Fibroblast of pulmonary artery (primary cell): ENCODE measurements around the gene NUSAP1.
"Not testable (repeated sequence)": the region's sequence is repeated elsewhere in the genome, so short reads cannot be mapped to it uniquely, and the experiment has no call there.

Experiments used
- DNase-seq: peaks from one replicate; pipeline ENCODE4 v3.0.0-alpha.2; 2010; ENCODE audit warnings: low read depth
- H3K4me3 ChIP-seq: replicated peaks from 2 replicates; pipeline ENCODE4 v1.5.1; 2011; ENCODE audit warnings: low read depth, mild to moderate bottlenecking, control low read depth, low read length, moderate library complexity
- TF ChIP-seq, protein P1 (sequence below): IDR thresholded peaks from 2 replicates; pipeline ENCODE4 v1.5.1; 2011; ENCODE audit warnings: mild to moderate bottlenecking, control low read depth, low read length, inconsistent platforms; ENCODE audit errors: missing control alignments

Gene NUSAP1

DNA sequence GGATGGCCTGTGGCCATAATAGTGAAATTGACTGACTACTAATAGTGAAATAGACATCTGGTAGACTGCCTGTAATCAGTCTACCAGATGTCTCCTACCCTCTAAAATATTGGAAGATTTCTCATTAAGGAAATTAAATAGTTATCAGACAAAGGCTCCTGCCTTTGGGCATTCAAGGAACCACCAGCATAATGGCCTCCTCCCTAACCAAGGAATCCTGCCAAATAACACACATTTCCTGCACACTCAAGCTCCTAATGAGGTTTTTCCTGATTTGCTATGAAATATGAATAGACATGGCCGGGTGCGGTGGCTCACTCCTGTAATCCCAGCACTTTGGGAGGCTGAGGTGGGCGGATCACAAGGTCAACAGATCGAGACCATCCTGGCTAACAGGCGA, 14.6 kb downstream of the NUSAP1 start:
- TF ChIP-seq, protein P1, sequence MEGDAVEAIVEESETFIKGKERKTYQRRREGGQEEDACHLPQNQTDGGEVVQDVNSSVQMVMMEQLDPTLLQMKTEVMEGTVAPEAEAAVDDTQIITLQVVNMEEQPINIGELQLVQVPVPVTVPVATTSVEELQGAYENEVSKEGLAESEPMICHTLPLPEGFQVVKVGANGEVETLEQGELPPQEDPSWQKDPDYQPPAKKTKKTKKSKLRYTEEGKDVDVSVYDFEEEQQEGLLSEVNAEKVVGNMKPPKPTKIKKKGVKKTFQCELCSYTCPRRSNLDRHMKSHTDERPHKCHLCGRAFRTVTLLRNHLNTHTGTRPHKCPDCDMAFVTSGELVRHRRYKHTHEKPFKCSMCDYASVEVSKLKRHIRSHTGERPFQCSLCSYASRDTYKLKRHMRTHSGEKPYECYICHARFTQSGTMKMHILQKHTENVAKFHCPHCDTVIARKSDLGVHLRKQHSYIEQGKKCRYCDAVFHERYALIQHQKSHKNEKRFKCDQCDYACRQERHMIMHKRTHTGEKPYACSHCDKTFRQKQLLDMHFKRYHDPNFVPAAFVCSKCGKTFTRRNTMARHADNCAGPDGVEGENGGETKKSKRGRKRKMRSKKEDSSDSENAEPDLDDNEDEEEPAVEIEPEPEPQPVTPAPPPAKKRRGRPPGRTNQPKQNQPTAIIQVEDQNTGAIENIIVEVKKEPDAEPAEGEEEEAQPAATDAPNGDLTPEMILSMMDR = no peak
- DNase-seq = no peak
- no peak overlapping the region for H3K4me3 ChIP-seq

DNA sequence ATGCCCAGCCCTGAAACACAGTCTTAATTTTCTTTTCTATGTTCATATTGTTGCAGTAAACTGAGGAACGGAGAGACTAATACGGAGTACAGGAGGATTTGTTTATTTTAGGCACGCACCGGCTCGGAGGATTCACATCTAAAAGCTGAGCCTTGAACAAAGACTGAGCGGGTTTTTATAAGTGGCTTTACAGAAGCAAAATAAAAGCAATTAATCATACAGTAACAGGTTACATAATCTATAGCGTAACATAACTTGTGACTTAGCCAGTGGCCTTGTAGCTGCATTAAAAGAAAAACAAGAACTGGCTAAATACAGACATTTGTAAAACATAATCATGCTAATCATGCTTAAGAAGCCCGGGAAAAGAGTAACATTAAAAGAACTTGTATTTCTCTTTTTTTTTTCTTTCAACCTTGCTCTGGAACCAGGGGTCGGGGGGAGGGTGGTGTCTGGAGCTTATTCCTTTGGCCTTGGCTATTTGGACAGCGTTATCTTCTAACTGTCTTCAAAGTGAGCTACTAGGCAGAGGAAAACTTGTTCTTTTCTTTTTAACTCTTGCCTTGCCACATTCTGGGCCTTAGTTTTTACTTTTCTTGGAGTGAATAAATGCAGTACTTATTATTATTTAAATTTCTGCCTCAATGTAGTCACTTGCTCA, 17.5 kb downstream of the NUSAP1 start:
- no peak for DNase-seq
- TF ChIP-seq, protein P1 = no peak
- H3K4me3 ChIP-seq = no peak overlapping the region

DNA sequence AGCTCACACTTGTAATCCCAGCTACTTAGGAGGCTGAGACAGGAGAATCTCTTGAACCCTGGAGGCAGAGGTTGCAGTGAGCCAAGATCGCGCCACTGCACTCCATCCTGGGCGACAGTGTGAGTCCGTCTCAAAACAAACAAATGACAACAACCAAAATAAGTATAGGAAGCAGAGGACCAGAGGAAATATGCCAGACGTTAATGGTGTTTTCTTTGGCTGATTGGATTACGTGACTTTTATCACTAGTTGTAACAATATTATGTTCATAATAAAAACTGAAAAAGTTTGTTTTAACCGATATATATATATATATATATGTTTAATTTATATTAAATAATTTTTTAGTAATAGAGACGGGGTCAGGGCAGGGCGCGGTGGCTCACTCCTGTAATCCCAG, 21.7 kb downstream of the NUSAP1 start:
- TF ChIP-seq, protein P1 = no peak
- no peak for DNase-seq
- H3K4me3 ChIP-seq = no peak overlapping the region

DNA sequence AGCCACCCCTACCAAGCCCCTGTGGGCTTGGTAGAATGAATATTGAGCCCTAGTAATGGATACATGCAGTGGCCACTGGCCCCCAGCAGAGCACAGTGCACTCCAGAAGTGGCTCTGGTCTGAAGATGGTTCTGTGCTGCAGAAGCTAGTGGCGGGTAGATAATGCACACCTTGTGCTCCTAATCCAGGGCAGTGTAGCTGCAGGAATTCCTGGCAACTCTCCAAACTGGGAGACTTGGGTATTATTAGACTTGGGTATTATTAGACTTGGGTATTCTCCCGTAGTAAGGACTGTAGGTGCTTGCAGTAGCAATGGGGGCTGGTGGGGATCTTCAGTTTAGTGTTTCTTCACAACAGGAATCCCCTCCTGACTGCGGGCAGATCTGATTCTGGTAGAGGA, 34.7 kb downstream of the NUSAP1 start:
- no peak overlapping the region for H3K4me3 ChIP-seq
- no peak for DNase-seq
- TF ChIP-seq, protein P1 = no peak

DNA sequence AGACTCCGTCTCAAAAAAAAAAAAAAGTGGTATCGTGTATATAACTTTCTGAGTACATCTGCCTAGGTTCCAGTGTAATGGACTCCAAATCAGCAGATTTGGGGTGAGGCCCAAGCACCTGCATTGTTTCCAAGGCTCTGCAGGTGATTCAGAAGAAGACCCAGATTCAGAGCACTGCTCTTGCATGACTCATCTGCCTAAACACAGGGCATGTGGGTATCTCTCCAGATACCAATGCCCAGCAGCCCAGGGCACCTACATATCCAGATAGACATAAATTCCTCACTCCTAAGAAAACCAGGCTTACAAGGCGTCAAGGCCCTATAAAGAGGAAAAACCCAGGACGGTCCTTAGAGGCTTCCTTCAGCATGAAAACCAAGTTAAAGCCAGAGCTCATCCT, 45.3 kb downstream of the NUSAP1 start:
- TF ChIP-seq, protein P1 = no peak
- DNase-seq = no peak
- H3K4me3 ChIP-seq = no peak overlapping the region

DNA sequence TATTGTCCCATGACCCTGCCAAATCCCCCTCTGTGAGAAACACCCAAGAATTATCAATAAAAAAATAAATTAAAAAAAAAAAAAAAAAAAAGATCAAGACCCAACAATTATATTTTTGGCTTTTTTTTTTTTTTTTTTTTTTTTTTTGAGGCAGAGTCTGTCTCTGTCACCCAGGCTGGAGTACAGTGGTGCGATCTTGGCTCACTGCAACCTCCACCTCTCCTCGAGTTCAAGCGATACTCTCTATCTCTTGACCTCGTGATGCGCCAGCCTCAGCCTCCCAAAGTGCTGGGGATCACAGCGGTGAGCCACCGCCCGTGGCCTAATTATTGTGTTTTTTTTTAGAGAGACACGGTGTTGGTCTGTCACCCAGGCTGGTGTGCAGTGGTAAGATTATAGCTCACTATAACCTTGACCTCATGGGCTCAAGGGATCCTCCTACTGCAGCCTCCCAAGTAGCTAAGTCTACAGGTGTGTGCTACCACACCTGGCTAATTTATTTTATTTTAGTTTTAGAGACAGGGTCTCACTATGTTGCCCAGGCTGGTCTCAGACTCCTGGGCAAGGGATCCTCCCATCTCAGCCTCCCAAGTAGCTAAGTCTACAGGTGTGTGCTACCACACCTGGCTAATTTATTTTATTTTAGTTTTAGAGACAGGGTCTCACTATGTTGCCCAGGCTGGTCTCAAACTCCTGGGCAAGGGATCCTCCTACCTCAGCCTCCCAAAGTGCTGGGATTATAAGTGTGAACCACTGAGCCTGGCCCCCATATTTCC, 51.5 kb downstream of the NUSAP1 start:
- not testable (repeated sequence) for H3K4me3 ChIP-seq, DNase-seq

DNA sequence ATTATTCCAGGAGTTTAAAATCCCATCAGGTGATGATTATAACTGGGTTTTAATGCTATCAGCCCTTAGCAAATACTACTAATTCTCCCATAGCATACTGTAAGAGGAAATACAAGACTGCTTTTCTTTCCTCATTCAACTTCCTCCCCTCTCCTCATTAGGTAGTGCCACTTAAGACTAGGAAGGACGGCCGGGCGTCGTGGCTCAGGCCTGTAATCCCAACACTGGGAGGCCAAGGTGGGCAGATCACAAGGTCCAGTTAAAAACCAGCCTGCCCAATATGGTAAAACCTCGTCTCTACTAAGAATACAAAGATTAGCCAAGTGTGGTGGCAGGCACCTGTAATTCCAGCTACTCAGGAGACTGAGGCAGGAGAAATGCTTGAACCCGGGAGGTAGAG, 55.0 kb downstream of the NUSAP1 start:
- TF ChIP-seq, protein P1 = no peak
- no peak overlapping the region for H3K4me3 ChIP-seq
- DNase-seq = no peak
